ENCODE results near the gene MRPS15.

Gene MRPS15

GRCh38 chr1:36471830-36472641 is 7.9 kb upstream of the MRPS15 start:
- no peak overlapping the region for H3K27ac ChIP-seq
- TF ChIP-seq CTCF (conservative IDR thresholded peaks at IDR 0.05) = no peak

GRCh38 chr1:36469163-36469562 is 5.0 kb upstream of the MRPS15 start:
- TF ChIP-seq CTCF (conservative IDR thresholded peaks at IDR 0.05) = no peak
- H3K27ac ChIP-seq = no peak overlapping the region

GRCh38 chr1:36467700-36468455 is 3.7 kb upstream of the MRPS15 start:
- no peak for TF ChIP-seq CTCF (conservative IDR thresholded peaks at IDR 0.05)

GRCh38 chr1:36467027-36467410 is 2.8 kb upstream of the MRPS15 start:
- H3K27ac ChIP-seq = no peak overlapping the region
- no peak for TF ChIP-seq CTCF (conservative IDR thresholded peaks at IDR 0.05)

More at GRCh38 chr1:36467700-36468455, 3.7 kb upstream of the MRPS15 start:
- H3K27ac ChIP-seq = no peak overlapping the region

GRCh38 chr1:36466370-36467026 is 2.3 kb upstream of the MRPS15 start:
- no peak overlapping the region for H3K27ac ChIP-seq
- no peak for TF ChIP-seq CTCF (conservative IDR thresholded peaks at IDR 0.05)

- TF ChIP-seq CTCF (conservative IDR thresholded peaks at IDR 0.05) = no peak
- H3K27ac ChIP-seq = no peak overlapping the region
Observed at GRCh38 chr1:36465731-36466369, 1.7 kb upstream of the MRPS15 start.

All from VCaP (cell line).